ENCODE results near the gene FEZ2. TPM values are rescaled to one million over a fixed set of nuclear protein-coding genes. Genes with fewer than 3 reads are reported as not detected.

Gene FEZ2
- total and polyA plus RNA-seq, 2 of the 8 experiments (the other 6 are each of a cell fraction or from before 2014, with no cell fraction given): 7.5 to 16.4 TPM

GRCh38 chr2:36572719-36573059, 25.3 kb downstream of the FEZ2 start:
- no peak for FAIRE-seq
- H3K23ac ChIP-seq (ENCODE audit: insufficient read length): no peak overlapping the region
- H4K91ac ChIP-seq (replicated peaks; ENCODE audit: insufficient read length, low read length): no peak overlapping the region
- H3K79me2 ChIP-seq (ENCODE audit: control insufficient read depth in 1 of 2, insufficient read depth in 2 of 2, low read length in 2 of 2): no peaks in the 10 kb centered on the region
- H3K27ac ChIP-seq (ENCODE audit: low read depth, low read length): no peak overlapping the region
- WGBS, 2 experiments (ENCODE audit: extremely low coverage in 1 of 2, insufficient coverage in 1 of 2, insufficient read length in 1 of 2, insufficient replicate concordance in 2 of 2, low coverage in 1 of 2, low lambda C conversion rate in 2 of 2, missing lambda C conversion rate in 1 of 2): 72% methylated on average over 4 of the region's 4 CpGs; no CpG with 5 or more reads in 1 of the 2 experiments
- no peak overlapping the region for H3K14ac ChIP-seq (ENCODE audit: insufficient read length)
- H2BK15ac ChIP-seq (ENCODE audit: low read length): no peak overlapping the region
- H2BK12ac ChIP-seq (ENCODE audit: low read depth, low read length): no peak overlapping the region
- H4K20me1 ChIP-seq (replicated peaks in 1 of 2; ENCODE audit: control insufficient read depth in 1 of 2, insufficient read depth in 2 of 2, low read length in 2 of 2): no peaks in the 10 kb centered on the region
- no peak overlapping the region for H2BK5ac ChIP-seq (ENCODE audit: low read depth, low read length)
- H3K23me2 ChIP-seq (ENCODE audit: low read depth, low read length): no peaks in the 10 kb centered on the region
- H3K56ac ChIP-seq (replicated peaks; ENCODE audit: insufficient read length, low read depth, low read length): no peak overlapping the region
- H3K18ac ChIP-seq (ENCODE audit: extremely low read depth, low read length): no peak overlapping the region
- H2BK20ac ChIP-seq (ENCODE audit: low read length): no peak overlapping the region
- H3K4me1 ChIP-seq (replicated peaks in 1 of 4; ENCODE audit: control insufficient read depth in 3 of 4, insufficient read depth in 4 of 4, low read length in 3 of 4): peaks cover 0 to 3% (median 0%) of the 10 kb centered on the region in 4 experiments; a peak in 1 of 7 replicates
- POLR2A ChIA-PET (ENCODE audit: partially characterized antibody): no interaction called here
- DNase-seq (ENCODE audit: low read depth in 1 of 2, low spot score in 2 of 2): no peak
- H4K8ac ChIP-seq (ENCODE audit: extremely low read depth, insufficient read depth, low read length): no peak overlapping the region
- H3K4me3 ChIP-seq (ENCODE audit: extremely low read depth in 1 of 4, insufficient read depth in 2 of 4, low read depth in 3 of 4, low read length in 4 of 4): no peak overlapping the region
- no peak overlapping the region for H3K9ac ChIP-seq (replicated peaks in 1 of 4; ENCODE audit: extremely low read depth in 1 of 4, low read depth in 3 of 4, low read length in 3 of 4)
- H2AK5ac ChIP-seq (ENCODE audit: low read depth, low read length): no peak overlapping the region
- H3K27me3 ChIP-seq (replicated peaks in 1 of 4; ENCODE audit: control insufficient read depth in 3 of 4, extremely low read depth in 1 of 4, insufficient read depth in 3 of 4, low read length in 3 of 4): no peaks in the 10 kb centered on the region
- no peak overlapping the region for H3K4me2 ChIP-seq (ENCODE audit: insufficient read depth in 1 of 2, low read depth in 2 of 2, low read length in 2 of 2)
- H3K9me3 ChIP-seq (ENCODE audit: insufficient read depth in 2 of 2, low read depth in 1 of 2, low read length in 1 of 2): no peaks in the 10 kb centered on the region
- no peak overlapping the region for H4K5ac ChIP-seq (ENCODE audit: insufficient read length, low read depth, low read length)
- H2AFZ ChIP-seq (ENCODE audit: low read length): no peak overlapping the region
- TF ChIP-seq TAF7 (optimal IDR thresholded peaks at IDR 0.05; ENCODE audit: borderline replicate concordance, low read depth, low read length) (no peak), TAF1 (IDR thresholded peaks at IDR 0.05; ENCODE audit: low read depth, low read length) (no peak), CEBPB (IDR thresholded peaks at IDR 0.05; ENCODE audit: low read depth, low read length) (no peak), MAFK (IDR thresholded peaks at IDR 0.05; ENCODE audit: low read depth, low read length) (no peak), RNF2 (IDR thresholded peaks at IDR 0.05; ENCODE audit: borderline replicate concordance, low read depth, low read length, missing control alignments, poor library complexity, severe bottlenecking) (no peak), EGR1 (IDR thresholded peaks at IDR 0.05; ENCODE audit: borderline replicate concordance, low read depth, low read length) (no peak), SRF (IDR thresholded peaks at IDR 0.05; ENCODE audit: low read depth, low read length) (no peak), TCF12 (IDR thresholded peaks at IDR 0.05; ENCODE audit: low read depth, low read length) (no peak), ZNF274 (IDR thresholded peaks at IDR 0.05; ENCODE audit: borderline replicate concordance, extremely low read depth, low read length) (no peak)
- no peaks in the 10 kb centered on the region for H3K79me1 ChIP-seq (ENCODE audit: low read depth, low read length)
- CTCF ChIA-PET (ENCODE audit: partially characterized antibody): interaction anchor here (1.3 kb wide), 2 partner anchors 9 to 16 kb away, joined by 3 to 4 read pairs; no protein-coding TSS in a partner anchor
- H2BK120ac ChIP-seq (replicated peaks; ENCODE audit: low read depth, low read length): no peak overlapping the region
- H3K4ac ChIP-seq (replicated peaks; ENCODE audit: insufficient read length, low read depth, low read length): no peak overlapping the region
- H3K36me3 ChIP-seq (ENCODE audit: control insufficient read depth in 2 of 4, insufficient read depth in 4 of 4, low read length in 3 of 4): peaks cover 0 to 3% (median 0%) of the 10 kb centered on the region in 4 experiments; a peak in 2 of 8 replicates
